DOHH2 (cell line): ENCODE data around the gene CENPW.

Experiments used
- H3F3A ChIP-seq: fragments of 200-600 bp; sonication (generic), shearing (Covaris generic); 2 replicates; pipeline ENCODE4 v1.6.0; 2016; ENCODE audit warnings: antibody characterized with exemption, mild to moderate bottlenecking; ENCODE audit not compliant: control insufficient read depth, insufficient read depth
- H3K27ac ChIP-seq: fragments of 200-600 bp; sonication (generic); 2 replicates; pipeline ENCODE4 v1.5.1; 2014; ENCODE audit warnings: low read depth, mild to moderate bottlenecking, low read length, moderate library complexity
- H3K27me3 ChIP-seq: fragments of 200-600 bp; sonication (generic); 2 replicates; pipeline ENCODE4 v1.6.1; 2014; ENCODE audit warnings: mild to moderate bottlenecking, low read length, mixed read lengths; ENCODE audit not compliant: control insufficient read depth
- H3K36me3 ChIP-seq: fragments of 200-600 bp; sonication (generic); 2 replicates; pipeline ENCODE4 v1.6.1; 2014; ENCODE audit warnings: mild to moderate bottlenecking, low read length, moderate library complexity, mixed read lengths; ENCODE audit not compliant: control insufficient read depth
- H3K4me1 ChIP-seq: fragments of 200-600 bp; sonication (generic); 2 replicates; pipeline ENCODE4 v1.6.1; 2014; ENCODE audit warnings: mild to moderate bottlenecking, low read length, mixed read lengths; ENCODE audit not compliant: control insufficient read depth
- H3K4me2 ChIP-seq: fragments of 200-600 bp; sonication (generic); 2 replicates; pipeline ENCODE4 v1.6.0; 2014; ENCODE audit warnings: mild to moderate bottlenecking, low read length, moderate library complexity
- H3K4me3 ChIP-seq: fragments of 200-600 bp; sonication (generic); 2 replicates; pipeline ENCODE4 v1.5.1; 2014; ENCODE audit warnings: mild to moderate bottlenecking, low read length, mixed read lengths
- H3K79me2 ChIP-seq: fragments of 200-600 bp; sonication (generic); 2 replicates; pipeline ENCODE4 v1.6.1; 2014; ENCODE audit warnings: mild to moderate bottlenecking, low read length, mixed read lengths; ENCODE audit not compliant: control insufficient read depth
- H3K9me2 ChIP-seq: fragments of 200-600 bp; sonication (generic); replicated peaks from 2 replicates; pipeline ENCODE4 v1.6.1; 2014; ENCODE audit warnings: mild to moderate bottlenecking, low read length, mixed read lengths; ENCODE audit not compliant: control insufficient read depth
- H3K9me3 ChIP-seq: fragments of 200-600 bp; sonication (generic); 2 replicates; pipeline ENCODE4 v1.6.1; 2014; ENCODE audit warnings: antibody characterized with exemption, low read length, mixed read lengths; ENCODE audit not compliant: control insufficient read depth, insufficient read depth
- H4K20me1 ChIP-seq: fragments of 200-600 bp; sonication (generic); 2 replicates; pipeline ENCODE4 v1.6.0; 2014; ENCODE audit warnings: low read depth, mild to moderate bottlenecking, antibody characterized with exemption, low read length, moderate library complexity; ENCODE audit not compliant: control insufficient read depth, insufficient read depth
- CTCF ChIP-seq: fragments of 200-600 bp; sonication (generic); IDR thresholded peaks from one replicate; pipeline ENCODE4 v1.5.1; 2014; ENCODE audit warnings: antibody characterized with exemption, mild to moderate bottlenecking, low read depth, low read length; ENCODE audit not compliant: poor library complexity, severe bottlenecking
- EZH2phosphoT487 ChIP-seq: fragments of 200-600 bp; sonication (generic); IDR thresholded peaks from 2 replicates; pipeline ENCODE4 v1.6.1; 2017; ENCODE audit warnings: borderline replicate concordance, mild to moderate bottlenecking, antibody characterized with exemption, low read length, moderate library complexity, mixed read lengths

The CENPW gene

GRCh38 chr6:126341126-126341525, 1.2 kb downstream of the CENPW start:
- Histone ChIP-seq H3K9me2 (no peaks in the 10 kb centered on the region), H3K4me1 (peaks cover 19% of the 10 kb centered on the region), H3K4me2 (peak overlapping the region; percentile 90), H3K27ac (no peak overlapping the region), H3K9me3 (no peaks in the 10 kb centered on the region), H4K20me1 (no peaks in the 10 kb centered on the region), H3K4me3 (peak overlapping the region; percentile 86), H3K36me3 (peaks cover under 1% of the 10 kb centered on the region; the same call in 1 of the 2 replicates), H3K79me2 (peaks cover 46% of the 10 kb centered on the region), H3K27me3 (0 out of 2 replicates have a peak, but pooled peaks cover 3% of the 10 kb centered on the region), H3F3A (no peaks in the 10 kb centered on the region)
- no peak for TF ChIP-seq CTCF
- TF ChIP-seq EZH2phosphoT487: no peak

- Histone ChIP-seq H3K4me2 (no peak overlapping the region), H3K9me3 (no peaks in the 10 kb centered on the region), H3K36me3 (peaks cover 18% of the 10 kb centered on the region), H3F3A (no peaks in the 10 kb centered on the region), H3K27ac (no peak overlapping the region), H3K4me1 (peaks cover 19% of the 10 kb centered on the region), H4K20me1 (no peaks in the 10 kb centered on the region), H3K4me3 (no peak overlapping the region), H3K79me2 (peaks cover 46% of the 10 kb centered on the region), H3K9me2 (no peaks in the 10 kb centered on the region), H3K27me3 (no peaks in the 10 kb centered on the region)
- no peak for TF ChIP-seq CTCF
- TF ChIP-seq EZH2phosphoT487: no peak
Observed at GRCh38 chr6:126344181-126344580, 4.3 kb downstream of the CENPW start.

GRCh38 chr6:126351960-126352359, 12.0 kb downstream of the CENPW start:
- Histone ChIP-seq H3K9me2 (no peaks in the 10 kb centered on the region), H3K4me3 (no peak overlapping the region), H3K36me3 (peaks cover 14% of the 10 kb centered on the region), H3K4me2 (no peak overlapping the region), H3K27me3 (no peaks in the 10 kb centered on the region), H3K4me1 (no peaks in the 10 kb centered on the region), H3K79me2 (no peaks in the 10 kb centered on the region), H3K9me3 (peaks cover under 1% of the 10 kb centered on the region; the same call in 1 of the 2 replicates), H3F3A (no peaks in the 10 kb centered on the region), H3K27ac (no peak overlapping the region), H4K20me1 (no peaks in the 10 kb centered on the region)
- TF ChIP-seq CTCF: no peak
- no peak for TF ChIP-seq EZH2phosphoT487
